Adrenal gland (tissue), 12 donors: Measurements from ENCODE around the gene HNF4A. TPM values are rescaled to one million over a fixed set of nuclear protein-coding genes. Genes with fewer than 3 reads are reported as not detected.
A peak's percentile ranks its signal among the peaks of the same experiment; 100 is the strongest.

Source experiments
- DNase-seq, 7 donors: peaks; one replicate each; pipeline ENCODE4 v3.0.0-alpha.2; 2019 to 2020
- H3K27ac ChIP-seq, 5 donors: fragments of 200-600 bp; sonication (generic) in 4 of 5; 1 replicate in 3 of 5; 2 replicates in 2 of 5; pipeline versions ENCODE4 v1.5.1 to v1.8.0; 2016 to 2020; ENCODE audit warnings: mild to moderate bottlenecking in 1 of 5
- H3K27me3 ChIP-seq: fragments of 200-600 bp; 2 replicates; pipeline ENCODE4 v1.8.0; 2021
- H3K36me3 ChIP-seq, 2 donors: fragments of 200-600 bp; replicated peaks in 1 of 2; 1 replicate in 1 of 2; 2 replicates in 1 of 2; pipeline versions ENCODE4 v1.5.1 to v1.8.0; 2018 to 2022
- H3K4me1 ChIP-seq, 2 donors: fragments of 200-600 bp; replicated peaks in 1 of 2; 1 replicate in 1 of 2; 2 replicates in 1 of 2; pipeline versions ENCODE4 v1.5.1 to v1.8.0; 2018 to 2021
- H3K4me3 ChIP-seq, 4 donors: fragments of 200-600 bp; sonication (generic) in 3 of 4; one replicate each; pipeline ENCODE4 v1.5.1; 2016 to 2018
- H3K9me3 ChIP-seq, 3 donors: fragments of 200-600 bp; sonication (generic) in 1 of 3; replicated peaks in 1 of 3; 1 replicate in 2 of 3; 2 replicates in 1 of 3; pipeline versions ENCODE4 v1.5.1 to v1.8.0; 2016 to 2021
- CTCF ChIP-seq, 6 experiments: fragments of 450-650 bp in 4 of 6; fragments of 200-600 bp in 2 of 6; sonication (generic) in 1 of 6; IDR thresholded peaks; 1 replicate in 5 of 6; 2 replicates in 1 of 6; pipeline versions ENCODE4 v1.5.1 to v1.8.0; 2016 to 2021; ENCODE audit warnings: antibody characterized with exemption in 6 of 6, mild to moderate bottlenecking in 2 of 6, moderate library complexity in 1 of 6
- POLR2A ChIP-seq, 2 donors: fragments of 450-650 bp; IDR thresholded peaks; one replicate each; pipeline ENCODE4 v1.6.1; 2017; ENCODE audit warnings: antibody characterized with exemption in 2 of 2, mild to moderate bottlenecking in 2 of 2, moderate library complexity in 1 of 2
- WGBS, 4 donors: extraction: QIAGEN DNeasy Blood & Tissue Kit in 2 of 4; methylation state at CpG; one replicate each; pipeline versions ENCODE4 v1.1.5 to v1.1.7; 2013 to 2017; 5-methylcytosine and 5-hydroxymethylcytosine counted together
- intact Hi-C, 2 donors: fragments of 100-400 bp; cut with DNase I; formaldehyde crosslinking; loops; one replicate each; pipeline versions ENCODE4 v1.14.1 to v1.15.0; 2022 to 2023
- polyA plus RNA-seq, 3 donors: library from polyadenylated mRNA; stranded (reverse); fragments of 200-250 nt in 2 of 3; fragments of 350-450 nt in 1 of 3; fragmentation: Illumina TruSeq in 1 of 3; extraction: RNeasy Lipid Tissue Mini Kit (QIAGEN cat#74804) in 1 of 3; gene quantifications; one replicate each; pipeline ENCODE4 v1.2.3, GENCODE V29; 2013 to 2014
- total RNA-seq, 9 donors: library from RNA; depleted of rRNA in 4 of 9; stranded (reverse); fragments of >200 nt in 4 of 9; fragments of 120-200 nt in 1 of 9; fragmentation: NEBNext Ultra II Directional in 1 of 9; extraction: Animal tissue kit (Norgen Biotek cat#: 25700) in 1 of 9; gene quantifications; one replicate each; pipeline versions ENCODE4 v1.1.0 to v1.2.4, GENCODE V29; 2013 to 2023
- donor health status: healthy with polysubstance abuse.
- donor health status: Bipolar disorder and iron deficiency.
- donor health status: DM: yes; HTN: yes; CAD: no.
- donor health status: DM: no; HTN: no; CAD: no.
- donor health status: DM: no; HTN: no; CAD: no.
- donor health status: DM: yes; HTN: yes; CAD: no.

The HNF4A gene
- total and polyA plus RNA-seq, 12 donors, result 0.06 to 0.78 (median 0.13) TPM; not detected in 2

GRCh38 chr20:44411020-44411756 is 55.7 kb downstream of the HNF4A start:
- Histone ChIP-seq H3K36me3 (no peaks in the 10 kb centered on the region), H3K27me3 (no peaks in the 10 kb centered on the region), H3K9me3 (no peaks in the 10 kb centered on the region), H3K4me3 (no peak overlapping the region), H3K27ac (no peak overlapping the region), H3K4me1 (peaks cover 0 to 6% of the 10 kb centered on the region in 2 donors)
- TF ChIP-seq POLR2A (IDR thresholded peaks at IDR 0.05) (peak in 1 of 2 donors; percentile 25), CTCF (IDR thresholded peaks at IDR 0.05) (no peak)
- DNase-seq, result peak in 4 of 7 donors; percentile 38 to 66 (median 49)
- intact Hi-C loops, result no loop called here
- WGBS, 4 donors, result 53 to 64% (median 53%) methylated on average over 15 to 28 of the region's 28 CpGs

GRCh38 chr20:44411757-44412401 is 56.4 kb downstream of the HNF4A start:
- intact Hi-C loops, result no loop called here
- no peak for TF ChIP-seq POLR2A (IDR thresholded peaks at IDR 0.05)
- TF ChIP-seq CTCF (IDR thresholded peaks at IDR 0.05), result no peak
- no peak for DNase-seq
- Histone ChIP-seq H3K27me3 (no peaks in the 10 kb centered on the region), H3K4me1 (peaks cover 0 to 6% of the 10 kb centered on the region in 2 donors), H3K36me3 (no peaks in the 10 kb centered on the region), H3K4me3 (no peak overlapping the region), H3K27ac (no peak overlapping the region), H3K9me3 (no peaks in the 10 kb centered on the region)
- WGBS, 4 donors, result 83 to 87% (median 83%) methylated on average over 10 of the region's 10 CpGs

- no peak overlapping the region for H3K4me3 ChIP-seq
- no peak for DNase-seq
- no peak for TF ChIP-seq CTCF (IDR thresholded peaks at IDR 0.05)
- no peak for TF ChIP-seq POLR2A (IDR thresholded peaks at IDR 0.05)
- H3K27ac ChIP-seq, result no peak overlapping the region
- H3K27me3 ChIP-seq, result no peaks in the 10 kb centered on the region
- intact Hi-C loops, result no loop called here
- 68 to 86% (median 74%) methylated on average over 21 to 24 of the region's 24 CpGs for whole genome bisulfite sequencing, 4 donors
- no peaks in the 10 kb centered on the region for H3K36me3 ChIP-seq
- peaks cover 0 to 6% of the 10 kb centered on the region in 2 donors for H3K4me1 ChIP-seq
- no peaks in the 10 kb centered on the region for H3K9me3 ChIP-seq
Measured at GRCh38 chr20:44412402-44413144, 57.1 kb downstream of the HNF4A start.
